GM21737 (cell line): Measurements from ENCODE around the gene GPR180.

Experiments
- ATAC-seq: cut with Tn5 transposase; IDR thresholded peaks from one replicate; pipeline ENCODE4 v1.9.1; 2021; ENCODE audit warnings: mild to moderate bottlenecking, moderate library complexity; ENCODE audit not compliant: unreplicated experiment

Gene GPR180

GRCh38 chr13:94601446-94602431, at the start of gene GPR180:
TSS of gene GPR180 (plus strand) at chr13:94601857. CDS start at chr13:94601928, 71 bp downstream.
- peak; percentile 100 for ATAC-seq

DNA sequence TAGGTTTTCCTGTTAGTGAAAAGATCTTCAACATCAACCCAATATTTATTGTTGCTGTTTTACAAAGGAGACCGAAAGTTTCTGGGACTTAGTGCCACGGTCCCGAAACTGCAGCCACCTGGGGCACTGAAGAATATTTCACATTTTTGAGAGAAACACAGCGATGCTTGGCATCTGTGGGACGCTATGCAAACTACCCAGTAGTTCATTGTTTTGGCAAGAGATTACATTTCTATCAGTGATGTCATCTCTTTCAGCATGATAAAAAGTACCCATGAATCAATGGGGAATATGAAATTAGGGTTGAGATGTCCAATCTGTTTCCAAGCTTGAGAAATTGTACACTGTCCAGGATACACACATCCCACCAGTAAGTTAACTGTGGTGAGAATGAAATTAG, 49.6 kb upstream of the GPR180 start:
- no peak for ATAC-seq

GRCh38 chr13:94553766-94554165, 47.9 kb upstream of the GPR180 start:
- no peak for ATAC-seq

GRCh38 chr13:94556041-94556440, 45.6 kb upstream of the GPR180 start:
- ATAC-seq: no peak

DNA sequence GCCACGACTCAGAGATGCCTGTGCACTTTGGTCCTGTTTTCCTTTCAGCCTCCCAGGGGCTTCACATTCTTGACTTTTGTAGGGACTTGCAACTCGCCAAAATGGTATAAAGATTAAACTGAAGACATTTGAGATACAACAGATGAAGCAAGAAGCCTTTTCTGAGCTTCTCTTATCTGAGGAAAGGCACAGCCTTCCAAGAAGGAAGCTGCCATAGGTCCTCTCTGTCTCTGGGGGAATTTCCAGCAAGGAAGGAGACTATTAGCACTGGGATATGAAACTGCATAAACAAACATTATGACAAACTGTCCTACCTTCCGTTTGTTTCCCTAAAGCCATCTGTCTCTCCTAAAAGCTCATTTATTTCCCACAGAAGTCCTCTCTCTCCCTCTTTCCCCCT, 45.0 kb upstream of the GPR180 start:
- no peak for ATAC-seq

GRCh38 chr13:94557684-94558235, 43.9 kb upstream of the GPR180 start:
- no peak for ATAC-seq

DNA sequence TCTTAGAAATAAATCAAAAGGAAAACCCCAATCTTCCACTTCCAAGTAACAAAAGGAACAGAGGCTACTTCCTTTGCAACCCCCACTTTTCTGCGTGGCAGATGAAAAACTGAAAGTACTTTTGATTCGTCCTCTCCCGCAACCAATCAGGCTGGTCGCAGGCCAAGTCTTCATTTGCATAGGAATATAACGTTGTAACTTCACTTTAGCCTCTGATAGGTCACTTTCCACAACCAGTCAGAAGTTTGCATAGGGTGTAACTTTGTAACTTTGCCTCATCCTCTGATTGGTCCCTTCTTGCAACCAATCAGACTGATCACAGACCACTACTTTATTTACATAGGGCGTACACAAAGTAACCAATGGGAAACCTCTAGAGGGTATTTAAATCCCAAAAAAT, 42.9 kb upstream of the GPR180 start:
- no peak for ATAC-seq

- no peak for ATAC-seq
Observed at GRCh38 chr13:94559222-94559795, 42.3 kb upstream of the GPR180 start.

GRCh38 chr13:94560116-94560515, 41.5 kb upstream of the GPR180 start:
- no peak for ATAC-seq

DNA sequence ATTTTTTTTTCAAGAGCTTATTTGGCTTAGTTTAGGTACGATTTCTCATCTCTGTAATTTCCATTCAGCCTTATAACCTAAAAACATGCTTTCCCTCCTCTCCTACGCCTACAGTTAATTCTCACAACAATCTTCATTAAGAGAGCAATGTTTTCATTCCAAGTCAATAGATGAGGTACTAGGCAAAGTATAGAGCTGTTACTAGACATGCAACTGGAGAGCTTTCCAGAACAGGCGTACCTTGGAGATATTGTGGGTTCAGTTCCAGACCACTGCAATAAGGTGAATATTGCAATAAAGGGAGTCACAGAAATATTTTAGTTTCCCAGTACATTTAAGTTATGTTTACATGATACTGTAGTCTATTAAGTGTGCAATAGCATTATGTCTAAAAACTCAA, 40.5 kb upstream of the GPR180 start:
- ATAC-seq: no peak

DNA sequence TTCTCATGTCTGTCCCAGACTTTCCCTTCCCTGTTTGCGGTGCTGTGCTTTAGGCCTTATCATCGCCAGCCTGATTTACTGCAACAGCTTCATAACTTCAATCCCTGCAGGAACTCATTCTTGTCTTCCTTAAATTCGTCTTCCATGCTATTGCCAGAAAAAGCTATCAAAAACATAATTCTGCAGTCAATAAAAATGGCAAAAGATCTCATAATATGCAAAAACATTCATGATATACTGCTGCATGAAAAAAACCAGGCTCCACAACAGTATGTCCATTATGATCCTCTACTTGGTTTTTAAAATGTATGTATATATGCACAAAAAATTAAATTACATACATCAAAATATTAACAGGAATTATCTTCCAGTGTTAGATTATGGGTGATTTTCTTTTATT, 34.1 kb upstream of the GPR180 start:
- no peak for ATAC-seq

DNA sequence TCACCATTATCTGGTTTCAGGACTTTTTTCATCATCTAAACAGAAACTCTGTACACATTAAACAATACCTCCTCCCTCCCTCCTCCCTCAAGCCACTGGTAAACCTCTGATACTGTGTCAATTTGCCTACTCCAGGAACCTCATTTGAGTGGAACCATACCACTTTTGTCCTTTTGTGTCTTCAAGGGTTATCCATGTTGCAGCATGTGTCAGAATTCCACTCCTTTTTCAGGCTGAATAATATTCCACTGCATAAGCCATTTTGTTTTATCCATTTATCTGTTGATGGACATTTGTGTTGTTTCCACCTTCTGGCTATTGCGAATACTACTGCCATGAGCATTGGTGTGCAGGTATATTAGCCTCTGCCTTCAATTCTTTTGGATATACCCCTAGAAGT, 33.2 kb upstream of the GPR180 start:
- ATAC-seq: no peak

DNA sequence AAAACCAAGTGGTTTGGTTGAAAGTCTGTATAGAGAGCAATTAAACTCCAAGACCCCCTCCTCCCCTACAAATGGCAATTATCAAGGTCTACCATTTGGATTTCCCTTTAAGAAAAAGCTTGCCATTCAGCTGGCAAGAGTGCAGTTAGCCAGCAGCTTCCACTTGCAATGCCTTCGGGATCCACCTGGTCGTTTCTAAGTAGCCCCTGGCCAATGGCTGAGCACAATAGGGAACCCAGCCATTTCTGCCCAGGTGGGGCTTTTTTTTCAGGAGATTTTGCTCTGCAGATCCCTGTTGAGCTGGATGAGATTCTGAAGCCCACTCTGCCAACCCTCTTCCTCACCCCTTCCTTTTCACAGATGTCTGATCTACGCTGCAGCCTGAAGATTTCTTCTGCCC, 32.0 kb upstream of the GPR180 start:
- ATAC-seq: no peak

DNA sequence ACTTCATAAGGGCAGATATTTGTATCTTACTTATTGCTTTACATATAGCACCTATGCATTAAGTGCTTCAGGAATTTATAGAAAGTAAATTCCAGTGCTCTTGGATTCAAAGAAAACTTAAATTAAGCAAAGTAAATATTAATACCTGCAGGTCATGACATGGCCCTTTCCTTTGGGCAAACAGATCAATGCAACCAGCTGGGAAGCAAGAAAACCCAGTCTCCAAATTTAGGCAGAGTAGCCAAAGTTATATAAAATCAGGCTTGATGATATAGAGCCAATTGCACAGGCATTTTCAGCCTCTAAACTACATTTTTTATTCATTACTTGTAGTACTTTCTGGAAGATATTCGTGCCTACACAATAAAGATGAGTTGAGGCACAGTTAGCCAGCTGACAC, 22.6 kb upstream of the GPR180 start:
- ATAC-seq: no peak

- no peak for ATAC-seq
Observed at GRCh38 chr13:94583926-94584325, 17.7 kb upstream of the GPR180 start.

DNA sequence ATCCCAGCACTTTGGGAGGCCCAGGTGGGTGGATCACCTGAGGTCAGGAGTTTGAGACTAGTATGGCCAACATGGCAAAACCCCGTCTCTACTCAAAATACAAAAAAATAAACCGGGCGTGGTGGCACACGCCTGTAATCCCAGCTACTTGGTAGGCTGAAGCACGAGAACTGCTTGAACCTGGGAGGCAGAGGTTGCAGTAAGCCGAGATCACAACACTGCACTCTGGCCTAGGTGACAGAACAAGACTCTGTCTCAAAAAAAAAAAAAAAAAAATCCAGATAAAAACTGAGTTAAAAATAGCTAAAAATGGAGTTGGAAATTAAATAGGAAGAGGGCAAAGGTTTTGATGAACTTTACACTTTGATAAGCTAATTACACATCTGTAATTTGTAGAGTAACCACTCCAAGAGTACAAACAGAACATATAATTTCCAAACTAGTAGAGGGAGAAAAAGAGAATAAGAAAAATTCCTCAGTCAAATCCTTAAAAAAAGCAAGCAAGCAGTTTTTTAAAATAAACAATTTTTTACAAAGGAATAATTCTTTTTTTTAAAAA, 16.0 kb upstream of the GPR180 start:
- no peak for ATAC-seq

DNA sequence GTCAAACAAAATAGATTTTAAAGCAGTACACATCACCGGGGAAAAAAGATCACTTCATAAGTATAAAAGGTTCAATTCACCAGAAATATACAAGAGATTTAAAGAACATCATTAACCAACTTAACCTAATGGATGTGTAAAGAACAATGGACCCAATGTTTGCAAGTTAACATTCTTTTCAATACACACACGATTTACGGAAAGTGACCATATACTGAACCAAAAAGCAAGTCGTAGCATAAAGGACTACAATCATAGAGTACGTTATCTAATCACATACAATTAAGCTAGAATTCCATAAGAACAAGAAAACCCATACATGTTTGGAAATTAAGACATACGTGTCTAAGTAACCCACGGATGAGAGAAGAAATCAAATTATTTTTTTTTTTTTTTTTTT, 15.3 kb upstream of the GPR180 start:
- ATAC-seq: no peak

DNA sequence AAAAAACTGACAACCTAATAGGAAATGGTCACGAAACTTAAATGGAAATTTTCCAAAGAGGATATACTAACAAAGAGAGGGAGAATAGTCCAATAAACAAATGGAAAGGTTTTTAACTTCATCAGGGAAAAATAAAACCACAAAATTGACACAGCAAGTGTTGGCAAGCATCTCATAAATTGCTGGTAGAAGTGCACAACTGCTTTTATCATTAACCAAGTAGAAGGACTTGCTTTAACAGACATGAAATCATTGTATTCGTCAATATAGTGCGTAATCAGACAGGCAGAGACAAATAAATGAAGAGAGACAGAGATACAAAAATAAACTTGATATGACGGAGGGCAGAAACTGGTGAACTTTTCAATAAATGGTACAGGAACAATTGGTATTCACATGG, 13.1 kb upstream of the GPR180 start:
- ATAC-seq: no peak

DNA sequence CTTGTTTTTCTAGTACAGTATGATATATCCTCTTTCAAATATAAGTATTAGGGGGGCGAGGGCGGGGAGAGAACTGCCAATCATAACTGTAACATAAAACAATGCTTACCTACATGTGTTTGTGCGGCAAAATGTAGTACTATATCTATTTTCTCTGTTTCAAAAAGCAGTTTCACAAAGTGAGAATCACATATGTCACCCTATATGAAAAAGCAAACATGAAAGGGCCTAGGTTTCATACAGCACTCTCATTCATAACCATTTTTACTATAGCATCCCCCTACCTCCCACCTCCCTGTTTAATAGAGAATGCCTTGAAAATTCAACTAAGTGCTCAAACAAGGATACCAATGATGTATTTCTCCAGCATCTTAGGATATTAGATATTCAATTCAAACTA, 10.9 kb upstream of the GPR180 start:
- no peak for ATAC-seq

- peak; percentile 41 for ATAC-seq
Observed at GRCh38 chr13:94595001-94595949, 6.4 kb upstream of the GPR180 start.
